GM19438 (cell line): ENCODE results near the gene TM4SF5.

Experiments
- ATAC-seq: cut with Tn5 transposase; IDR thresholded peaks from one replicate; pipeline ENCODE4 v1.9.1; 2021; ENCODE audit warnings: low read depth; ENCODE audit not compliant: unreplicated experiment

The TM4SF5 gene

DNA sequence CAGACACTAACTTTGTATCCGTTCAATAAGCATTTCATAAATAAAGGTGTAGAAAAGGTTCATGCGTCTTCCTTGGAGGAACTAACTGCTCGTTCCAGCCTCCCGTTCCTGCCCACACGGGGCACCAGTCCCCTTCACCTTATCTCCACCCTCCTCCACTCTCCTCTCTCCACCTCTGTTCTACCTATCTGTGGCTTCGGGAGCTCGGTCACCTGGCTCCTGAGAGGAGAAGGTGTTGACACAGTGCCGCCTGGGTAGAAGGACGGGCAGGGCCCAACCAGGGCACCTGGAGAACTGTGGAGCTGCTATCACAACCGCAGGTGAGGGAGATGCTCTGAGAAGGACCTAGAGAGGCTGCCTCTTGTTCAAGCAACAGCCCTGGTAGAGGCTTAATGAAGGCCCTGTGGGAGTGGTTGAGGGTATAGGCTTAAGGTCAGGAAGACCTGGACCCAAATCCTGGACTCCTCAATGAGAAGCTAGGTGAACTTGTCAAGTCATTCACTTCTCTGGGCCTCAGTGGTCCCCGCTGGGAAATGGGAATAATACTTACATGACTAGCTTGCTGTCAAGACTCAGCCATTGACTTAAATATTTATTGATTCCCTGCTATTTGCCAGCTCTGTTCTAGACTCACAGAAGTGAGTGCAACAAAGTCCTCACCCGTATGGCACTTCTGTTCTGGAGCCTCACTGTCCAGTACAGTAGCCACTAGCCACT is 51.8 kb downstream of the TM4SF5 start:
- no peak for ATAC-seq

DNA sequence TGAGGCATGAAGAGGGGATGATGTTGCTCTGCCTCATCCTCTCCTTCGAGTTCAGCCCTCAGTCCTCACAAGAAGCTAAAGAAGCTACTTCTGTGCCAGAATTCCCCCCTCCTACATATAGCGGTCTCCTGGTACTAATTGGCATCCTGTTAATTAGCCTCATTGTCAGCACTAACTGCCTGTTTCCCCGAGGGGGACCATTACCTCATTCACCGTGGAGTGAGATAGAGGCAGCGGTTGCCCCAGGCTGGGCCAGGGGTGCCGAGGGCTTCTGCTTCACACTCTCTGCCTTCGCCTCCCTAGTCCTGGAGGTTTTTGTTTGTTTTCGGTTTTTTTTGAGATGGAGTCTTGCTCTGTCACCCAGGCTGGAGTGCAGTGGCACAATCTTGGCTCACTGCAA is 55.7 kb downstream of the TM4SF5 start:
- ATAC-seq, result no peak

DNA sequence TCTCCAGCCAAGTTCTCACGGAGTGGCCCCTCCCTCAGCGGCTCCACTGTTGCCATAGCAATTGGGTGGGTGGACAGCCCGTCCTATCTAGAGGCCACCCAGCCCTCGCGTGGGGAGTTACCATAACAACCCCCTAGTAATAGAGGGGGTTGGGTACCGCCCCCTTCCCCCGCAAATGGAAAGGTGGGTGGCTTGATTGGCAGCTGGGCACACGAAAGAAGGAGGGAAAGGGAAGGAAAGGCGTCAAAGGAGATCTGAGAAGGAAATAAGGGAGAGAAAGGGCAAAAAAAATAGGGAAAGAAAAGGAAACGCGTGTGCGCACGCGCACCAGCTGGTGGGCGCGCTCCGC is 61.1 kb downstream of the TM4SF5 start:
- ATAC-seq, result peak; percentile 16
